ENCODE results near the gene EIF4E2.

DNA sequence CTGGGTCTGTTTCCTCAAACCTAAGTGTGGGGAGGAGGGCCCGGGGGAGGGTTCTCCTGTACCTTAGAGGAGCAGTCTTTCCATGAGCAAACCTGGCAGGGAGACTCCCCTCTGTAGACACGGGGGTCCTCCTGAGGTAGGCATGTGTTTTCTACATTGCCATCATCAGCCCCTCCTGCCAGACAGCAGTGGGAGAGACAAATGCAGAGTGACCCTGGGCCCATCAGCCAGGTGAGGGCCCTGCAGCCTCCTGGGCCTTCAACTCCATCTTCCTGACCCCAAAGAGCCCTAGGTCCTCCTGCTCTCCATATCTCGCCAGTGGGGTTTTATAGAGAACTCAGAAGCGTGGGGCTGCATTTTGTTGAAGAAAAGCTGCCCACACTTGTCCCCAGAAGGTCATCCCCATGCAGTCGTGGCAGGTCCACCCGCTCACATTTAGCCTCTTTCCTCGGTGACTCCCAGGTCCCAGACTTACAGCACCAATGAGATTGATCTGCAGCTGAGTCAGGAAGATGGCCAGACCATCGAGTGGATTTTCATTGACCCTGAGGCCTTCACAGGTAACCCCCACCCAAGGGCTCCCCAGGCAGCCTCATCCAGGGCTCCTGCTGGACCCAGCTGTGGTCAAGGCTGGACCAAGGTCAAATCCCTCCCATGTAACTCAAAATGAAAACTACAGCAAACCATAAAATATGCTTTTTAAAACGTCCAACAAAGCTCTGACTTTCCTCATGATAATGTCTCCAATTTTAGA is 8.4 kb upstream of the EIF4E2 start:
- TF ChIP-seq ESRRG (CRISPR knock-in tag; IDR thresholded peaks at IDR 0.05) (no peak), TOX (CRISPR knock-in tag; IDR thresholded peaks at IDR 0.05; ENCODE audit: borderline replicate concordance) (no peak), OSR1 (CRISPR knock-in tag; IDR thresholded peaks at IDR 0.05) (no peak), ZNF565 (CRISPR knock-in tag; conservative IDR thresholded peaks at IDR 0.05; ENCODE audit: low read depth) (no peak), CSDC2 (CRISPR knock-in tag; IDR thresholded peaks at IDR 0.05) (no peak)
